Measurements from ENCODE around the gene ATF7IP. TPM values are rescaled to one million over a fixed set of nuclear protein-coding genes. Genes with fewer than 3 reads are reported as not detected.

ATF7IP gene
- total RNA-seq, 1 experiment from 2014 or later = 172 TPM

- H2BK12ac ChIP-seq (ENCODE audit: insufficient read length, low read depth, low read length) = no peak overlapping the region
- H4K91ac ChIP-seq (ENCODE audit: insufficient read length, low read depth, low read length) = no peak overlapping the region
- no peak overlapping the region for H2AK5ac ChIP-seq (ENCODE audit: insufficient read length, low read length)
- H3K14ac ChIP-seq (ENCODE audit: insufficient read depth, low read length) = no peak overlapping the region
- H3K4me1 ChIP-seq (ENCODE audit: insufficient read depth, low read length) = no peaks in the 10 kb centered on the region
- no peaks in the 10 kb centered on the region for H3K9me3 Mint-ChIP-seq
- H3K27ac Mint-ChIP-seq = no peak overlapping the region
- no peak overlapping the region for H3K4ac ChIP-seq (ENCODE audit: low read depth, low read length)
- no peak overlapping the region for H3K18ac ChIP-seq (ENCODE audit: insufficient read length, low read depth, low read length)
- no peak overlapping the region for H4K8ac ChIP-seq (replicated peaks; ENCODE audit: insufficient read length, low read depth, low read length)
- H3K27me3 Mint-ChIP-seq (ENCODE audit: low read depth) = no peaks in the 10 kb centered on the region
- H3K9ac ChIP-seq (ENCODE audit: extremely low read depth, insufficient read length, low read length) = no peak overlapping the region
- H4K20me1 ChIP-seq (ENCODE audit: control insufficient read depth, insufficient read depth, insufficient read length) = no peaks in the 10 kb centered on the region
- H2BK5ac ChIP-seq (ENCODE audit: insufficient read length, low read length) = no peak overlapping the region
- H3K79me1 ChIP-seq (ENCODE audit: insufficient read depth, low read depth, low read length, poor library complexity, severe bottlenecking) = no peaks in the 10 kb centered on the region
- no peak overlapping the region for H3K4me2 ChIP-seq (ENCODE audit: insufficient read depth, insufficient read length, low read length)
- no peak overlapping the region for H2BK15ac ChIP-seq (ENCODE audit: low read depth, low read length)
- H3K27me3 ChIP-seq (ENCODE audit: insufficient read depth, low read length) = no peaks in the 10 kb centered on the region
- H2BK120ac ChIP-seq (ENCODE audit: low read depth, low read length, poor library complexity, severe bottlenecking) = no peak overlapping the region
- H2AFZ ChIP-seq (ENCODE audit: low read length) = no peak overlapping the region
- H3K23me2 ChIP-seq (ENCODE audit: insufficient read length, low read depth, low read length, poor library complexity, severe bottlenecking) = no peaks in the 10 kb centered on the region
- peaks cover 48 to 84% (median 74%) of the 10 kb centered on the region in 3 experiments for H3K36me3 Mint-ChIP-seq (ENCODE audit: insufficient read depth in 1 of 3, low read depth in 3 of 3)
- H3K23ac ChIP-seq (ENCODE audit: insufficient read length, low read depth, low read length) = no peak overlapping the region
- no peaks in the 10 kb centered on the region for H3K4me1 Mint-ChIP-seq
- H3K79me2 ChIP-seq (ENCODE audit: insufficient read depth, low read length) = no peaks in the 10 kb centered on the region
- no peak overlapping the region for H3K56ac ChIP-seq (ENCODE audit: insufficient read length, low read depth, low read length)
- H3K9me3 ChIP-seq (ENCODE audit: control insufficient read depth, low read depth, low read length) = no peaks in the 10 kb centered on the region
- no peak overlapping the region for H3K27ac ChIP-seq (ENCODE audit: insufficient read length, low read depth, low read length)
- no peak overlapping the region for H3T11ph ChIP-seq (ENCODE audit: low read length)
- DNase-seq = no peak
- H2BK20ac ChIP-seq (ENCODE audit: low read depth, low read length, poor library complexity, severe bottlenecking) = no peak overlapping the region
- TF ChIP-seq, protein P1, sequence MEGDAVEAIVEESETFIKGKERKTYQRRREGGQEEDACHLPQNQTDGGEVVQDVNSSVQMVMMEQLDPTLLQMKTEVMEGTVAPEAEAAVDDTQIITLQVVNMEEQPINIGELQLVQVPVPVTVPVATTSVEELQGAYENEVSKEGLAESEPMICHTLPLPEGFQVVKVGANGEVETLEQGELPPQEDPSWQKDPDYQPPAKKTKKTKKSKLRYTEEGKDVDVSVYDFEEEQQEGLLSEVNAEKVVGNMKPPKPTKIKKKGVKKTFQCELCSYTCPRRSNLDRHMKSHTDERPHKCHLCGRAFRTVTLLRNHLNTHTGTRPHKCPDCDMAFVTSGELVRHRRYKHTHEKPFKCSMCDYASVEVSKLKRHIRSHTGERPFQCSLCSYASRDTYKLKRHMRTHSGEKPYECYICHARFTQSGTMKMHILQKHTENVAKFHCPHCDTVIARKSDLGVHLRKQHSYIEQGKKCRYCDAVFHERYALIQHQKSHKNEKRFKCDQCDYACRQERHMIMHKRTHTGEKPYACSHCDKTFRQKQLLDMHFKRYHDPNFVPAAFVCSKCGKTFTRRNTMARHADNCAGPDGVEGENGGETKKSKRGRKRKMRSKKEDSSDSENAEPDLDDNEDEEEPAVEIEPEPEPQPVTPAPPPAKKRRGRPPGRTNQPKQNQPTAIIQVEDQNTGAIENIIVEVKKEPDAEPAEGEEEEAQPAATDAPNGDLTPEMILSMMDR (conservative IDR thresholded peaks at IDR 0.05) = no peak
- H4K5ac ChIP-seq (ENCODE audit: insufficient read length, low read depth, low read length) = no peak overlapping the region
- no peak overlapping the region for H3K4me3 Mint-ChIP-seq
Measured at GRCh38 chr12:14481201-14481600, 115.7 kb downstream of the ATF7IP start.
